ENCODE results near the gene SBF2. TPM values are rescaled to one million over a fixed set of nuclear protein-coding genes. Genes with fewer than 3 reads are reported as not detected.

Gene SBF2
- total and polyA plus RNA-seq, 2 donors (not counting 1 experiment from before 2014, with no cell fraction given), result 5.6 to 17.7 TPM

DNA sequence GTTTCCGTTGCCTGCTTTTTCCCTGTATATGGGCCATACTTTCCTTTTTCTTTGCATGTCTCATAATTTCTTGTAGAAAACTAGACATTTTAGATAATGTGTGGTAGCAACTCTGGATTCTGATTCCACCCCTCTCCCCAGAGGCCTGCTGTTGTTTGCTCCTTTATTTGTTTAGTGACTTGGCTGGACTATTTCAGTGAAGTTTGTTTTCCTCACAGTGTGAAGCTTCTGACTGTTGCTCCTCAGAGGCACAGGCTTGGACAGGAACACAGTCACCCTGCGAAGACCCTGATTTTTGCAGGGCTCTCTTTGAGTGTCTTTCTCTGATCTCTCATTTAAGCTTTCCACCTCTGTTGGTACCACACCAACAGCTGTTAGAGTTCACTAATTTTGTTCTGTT is 557.7 kb downstream of the SBF2 start:
- peaks cover 83% of the 10 kb centered on the region for H3K4me1 Mint-ChIP-seq
- no peaks in the 10 kb centered on the region for H3K27me3 Mint-ChIP-seq
- Histone ChIP-seq H4K20me1 (ENCODE audit: control insufficient read depth, insufficient read depth, low read length, poor library complexity, severe bottlenecking) (no peaks in the 10 kb centered on the region), H3K36me3 (replicated peaks in 1 of 2; ENCODE audit: control extremely low read depth in 1 of 2, control insufficient read depth in 1 of 2, extremely low read depth in 1 of 2, insufficient read depth in 2 of 2, low read length in 1 of 2) (peaks cover 19 to 92% of the 10 kb centered on the region in 2 experiments), H3K4me1 (ENCODE audit: control insufficient read depth in 2 of 2, insufficient read depth in 2 of 2, low read length in 2 of 2) (peaks cover 67 to 76% of the 10 kb centered on the region in 2 donors), H3K79me2 (ENCODE audit: control insufficient read depth, insufficient read depth, low read length) (peaks cover 91% of the 10 kb centered on the region), H3K4me3 (ENCODE audit: control extremely low read depth in 1 of 5, extremely low read depth in 1 of 5, insufficient read depth in 1 of 5, low read depth in 2 of 5, low read length in 4 of 5) (no peak overlapping the region), H2AFZ (ENCODE audit: insufficient read depth, low read depth, low read length, poor library complexity, severe bottlenecking) (no peak overlapping the region), H3K27me3 (replicated peaks in 1 of 4; ENCODE audit: control extremely low read depth in 1 of 4, control insufficient read depth in 3 of 4, insufficient read depth in 4 of 4, low read length in 3 of 4) (no peaks in the 10 kb centered on the region), H3K9ac (ENCODE audit: low read length) (no peak overlapping the region), H3K4me2 (replicated peaks; ENCODE audit: low read depth, low read length, poor library complexity, severe bottlenecking) (peak overlapping the region; percentile 6), H3K27ac (ENCODE audit: low read length in 2 of 2) (peak overlapping the region; percentile 45 to 94), H3K9me3 (ENCODE audit: control extremely low read depth in 1 of 3, control insufficient read depth in 2 of 3, insufficient read depth in 1 of 3, low read length in 2 of 3) (peaks cover 3 to 5% (median 4%) of the 10 kb centered on the region in 3 donors)
- no peaks in the 10 kb centered on the region for H3K9me3 Mint-ChIP-seq (ENCODE audit: insufficient read depth)
- intact Hi-C loops (cut with micrococcal nuclease), result loop anchor here (5.0 kb wide), 1 partner anchor 159 kb away; no protein-coding TSS in a partner anchor
- ATAC-seq (ENCODE audit: low read depth) (no peak), DNase-seq (no peak)
- TF ChIP-seq CTCF (IDR thresholded peaks at IDR 0.05), result no peak
- TF ChIP-seq EZH2 (IDR thresholded peaks at IDR 0.05; ENCODE audit: borderline replicate concordance, insufficient read depth, low read depth, low read length, poor library complexity, severe bottlenecking), result no peak
- peak overlapping the region; percentile 95 for H3K27ac Mint-ChIP-seq
- H3K4me3 Mint-ChIP-seq, result peak overlapping the region; percentile 20
- CTCF ChIA-PET, result interaction anchor here (1.1 to 5.5 kb wide), 8 partner anchors 9 to 229 kb away, joined by 4 to 52 read pairs (median 5); no protein-coding TSS in a partner anchor
- 71% methylated on average over 1 of the region's 2 CpGs for WGBS (ENCODE audit: insufficient coverage)
- POLR2A ChIA-PET, result interaction anchor here (0.5 to 0.9 kb wide), 2 partner anchors 16 to 61 kb away, joined by 4 to 18 read pairs; no protein-coding TSS in a partner anchor

- no CpG with 5 or more reads among the region's 2 CpGs for WGBS (ENCODE audit: insufficient coverage)
- TF ChIP-seq EZH2 (IDR thresholded peaks at IDR 0.05; ENCODE audit: borderline replicate concordance, insufficient read depth, low read depth, low read length, poor library complexity, severe bottlenecking) (no peak), CTCF (IDR thresholded peaks at IDR 0.05) (no peak)
- Mint-ChIP-seq H3K27me3 (no peaks in the 10 kb centered on the region), H3K9me3 (ENCODE audit: insufficient read depth) (no peaks in the 10 kb centered on the region), H3K27ac (peak overlapping the region; percentile 83), H3K4me3 (peak overlapping the region; percentile 30), H3K4me1 (peaks cover 85% of the 10 kb centered on the region)
- Histone ChIP-seq H3K9ac (ENCODE audit: low read length) (no peak overlapping the region), H2AFZ (ENCODE audit: insufficient read depth, low read depth, low read length, poor library complexity, severe bottlenecking) (no peak overlapping the region), H3K9me3 (ENCODE audit: control extremely low read depth in 1 of 3, control insufficient read depth in 2 of 3, insufficient read depth in 1 of 3, low read length in 2 of 3) (peaks cover 3 to 5% (median 4%) of the 10 kb centered on the region in 3 donors), H3K27ac (ENCODE audit: low read length in 2 of 2) (peak overlapping the region; percentile 45 to 94), H3K36me3 (replicated peaks in 1 of 2; ENCODE audit: control extremely low read depth in 1 of 2, control insufficient read depth in 1 of 2, extremely low read depth in 1 of 2, insufficient read depth in 2 of 2, low read length in 1 of 2) (peaks cover 17 to 92% of the 10 kb centered on the region in 2 experiments), H3K4me1 (ENCODE audit: control insufficient read depth in 2 of 2, insufficient read depth in 2 of 2, low read length in 2 of 2) (peaks cover 72 to 79% of the 10 kb centered on the region in 2 donors), H3K27me3 (replicated peaks in 1 of 4; ENCODE audit: control extremely low read depth in 1 of 4, control insufficient read depth in 3 of 4, insufficient read depth in 4 of 4, low read length in 3 of 4) (no peaks in the 10 kb centered on the region), H3K79me2 (ENCODE audit: control insufficient read depth, insufficient read depth, low read length) (peaks cover 91% of the 10 kb centered on the region), H4K20me1 (ENCODE audit: control insufficient read depth, insufficient read depth, low read length, poor library complexity, severe bottlenecking) (no peaks in the 10 kb centered on the region), H3K4me3 (ENCODE audit: control extremely low read depth in 1 of 5, extremely low read depth in 1 of 5, insufficient read depth in 1 of 5, low read depth in 2 of 5, low read length in 4 of 5) (no peak overlapping the region), H3K4me2 (replicated peaks; ENCODE audit: low read depth, low read length, poor library complexity, severe bottlenecking) (peak overlapping the region; percentile 6)
- POLR2A ChIA-PET, result no interaction called here
- no peak for ATAC-seq (ENCODE audit: low read depth)
- intact Hi-C loops (cut with micrococcal nuclease), result loop anchor here (1.0 to 5.0 kb wide), 2 partner anchors 28 to 159 kb away; no protein-coding TSS in a partner anchor
- DNase-seq, result no peak
- CTCF ChIA-PET, result interaction anchor here (1.1 to 5.5 kb wide), 7 partner anchors 9 to 228 kb away, joined by 4 to 52 read pairs (median 5); no protein-coding TSS in a partner anchor
Measured at GRCh38 chr11:9735919-9736318, 558.1 kb downstream of the SBF2 start.

Data from B cell (primary cell).